HEK293 (cell line): Measurements from ENCODE around the gene TEC.

ENCODE experiments used
- CTCF ChIA-PET: fragments of 350-600 bp; formaldehyde crosslinking; extraction: SDS; loops from one replicate; lab custom pipeline; 2021; ENCODE audit warnings: antibody characterized with exemption; lab: Yijun Ruan, JAX
- POLR2A ChIA-PET: fragments of 300-600 bp; formaldehyde crosslinking; extraction: SDS; loops from one replicate; lab custom pipeline; 2020; ENCODE audit warnings: antibody characterized with exemption, inconsistent platforms; lab: Yijun Ruan, JAX
- H3K27ac ChIP-seq: fragments of 200-500 bp; sonication (Bioruptor generic); 2 replicates; pipeline ENCODE4 v1.5.1; 2014; ENCODE audit warnings: low read depth, low read length, control low read depth, inconsistent platforms; ENCODE audit errors: extremely low read depth
- H3K36me3 ChIP-seq, 2 experiments: fragments of 200-500 bp in 1 of 2; sonication (Bioruptor generic) in 1 of 2; 1 replicate in 1 of 2; 2 replicates in 1 of 2; pipeline ENCODE4 v1.5.1; 2014 to 2017; ENCODE audit warnings: inconsistent platforms in 2 of 2, low read length in 2 of 2; ENCODE audit not compliant: control insufficient read depth in 2 of 2, insufficient read depth in 1 of 2
- H3K4me1 ChIP-seq: fragments of 200-500 bp; sonication (Bioruptor generic); 2 replicates; pipeline ENCODE4 v1.5.1; 2014; ENCODE audit warnings: mild to moderate bottlenecking, low read length, inconsistent platforms; ENCODE audit not compliant: control insufficient read depth, insufficient read depth
- H3K4me3 ChIP-seq: 2 replicates; pipeline ENCODE4 v1.5.1; 2011; ENCODE audit warnings: low read depth, mild to moderate bottlenecking, control low read depth, low read length, moderate library complexity
- H3K9me3 ChIP-seq: fragments of 200-500 bp; sonication (Bioruptor generic); 2 replicates; pipeline ENCODE4 v1.5.1; 2014; ENCODE audit warnings: low read depth, low read length, inconsistent platforms; ENCODE audit not compliant: control insufficient read depth, insufficient read depth
- GLI2 ChIP-seq: fragments of 450-650 bp; formaldehyde crosslinking; IDR thresholded peaks from 2 replicates; pipeline ENCODE4; 2017; ENCODE audit warnings: missing biosample characterization, missing genetic modification characterization, low read depth, borderline replicate concordance
- GLIS1 ChIP-seq: fragments of 450-650 bp; formaldehyde crosslinking; IDR thresholded peaks from 2 replicates; pipeline ENCODE4 v1.5.1; 2016; ENCODE audit warnings: missing biosample characterization, missing genetic modification characterization
- MZF1 ChIP-seq: fragments of 450-650 bp; formaldehyde crosslinking; IDR thresholded peaks from 2 replicates; pipeline ENCODE4 v1.5.1; 2017; ENCODE audit warnings: missing biosample characterization, missing genetic modification characterization, borderline replicate concordance
- PRDM2 ChIP-seq: fragments of 450-650 bp; formaldehyde crosslinking; IDR thresholded peaks from 2 replicates; pipeline ENCODE4 v1.5.1; 2016; ENCODE audit warnings: missing biosample characterization, missing genetic modification characterization, borderline replicate concordance
- TRIM28 ChIP-seq: IDR thresholded peaks from 2 replicates; pipeline ENCODE4 v1.6.1; 2011; ENCODE audit warnings: low read length, control low read depth, borderline replicate concordance
- ZBTB17 ChIP-seq: fragments of 450-650 bp; formaldehyde crosslinking; IDR thresholded peaks from 2 replicates; pipeline ENCODE4 v1.5.1; 2016; ENCODE audit warnings: missing biosample characterization, missing genetic modification characterization
- ZBTB44 ChIP-seq: fragments of 450-650 bp; IDR thresholded peaks from 2 replicates; pipeline ENCODE4 v1.5.1; 2018; ENCODE audit warnings: missing biosample characterization, mild to moderate bottlenecking, missing genetic modification characterization
- ZEB2 ChIP-seq: fragments of 450-650 bp; formaldehyde crosslinking; IDR thresholded peaks from 2 replicates; pipeline ENCODE4 v1.5.1; 2016; ENCODE audit warnings: missing biosample characterization, missing genetic modification characterization
- ZFP69B ChIP-seq: fragments of 450-650 bp; formaldehyde crosslinking; IDR thresholded peaks from 2 replicates; pipeline ENCODE4 v1.5.1; 2016; ENCODE audit warnings: missing biosample characterization, missing genetic modification characterization
- ZNF146 ChIP-seq: fragments of 450-650 bp; formaldehyde crosslinking; IDR thresholded peaks from 2 replicates; pipeline ENCODE4 v1.5.1; 2016; ENCODE audit warnings: missing biosample characterization, missing genetic modification characterization
- ZNF211 ChIP-seq: fragments of 450-650 bp; formaldehyde crosslinking; IDR thresholded peaks from 2 replicates; pipeline ENCODE4 v1.5.1; 2016; ENCODE audit warnings: low read depth, missing biosample characterization, missing genetic modification characterization
- ZNF335 ChIP-seq: fragments of 450-650 bp; formaldehyde crosslinking; conservative IDR thresholded peaks from 2 replicates; pipeline ENCODE4 v1.5.1; 2016; ENCODE audit warnings: missing biosample characterization, missing genetic modification characterization
- ZNF513 ChIP-seq: fragments of 450-650 bp; IDR thresholded peaks from 2 replicates; pipeline ENCODE4 v1.5.1; 2018; ENCODE audit warnings: missing biosample characterization, missing genetic modification characterization
- ZNF560 ChIP-seq: fragments of 450-650 bp; formaldehyde crosslinking; IDR thresholded peaks from 2 replicates; pipeline ENCODE4 v1.5.1; 2017; ENCODE audit warnings: missing biosample characterization, missing genetic modification characterization, borderline replicate concordance
- ZNF645 ChIP-seq: fragments of 450-650 bp; formaldehyde crosslinking; IDR thresholded peaks from 2 replicates; pipeline ENCODE4; 2016; ENCODE audit warnings: missing biosample characterization, missing genetic modification characterization
- ZNF670 ChIP-seq: fragments of 450-650 bp; formaldehyde crosslinking; IDR thresholded peaks from 2 replicates; pipeline ENCODE4 v1.5.1; 2016; ENCODE audit warnings: missing biosample characterization, missing genetic modification characterization, low read depth
- ZNF692 ChIP-seq: fragments of 450-650 bp; formaldehyde crosslinking; IDR thresholded peaks from 2 replicates; pipeline ENCODE4 v1.5.1; 2016; ENCODE audit warnings: missing biosample characterization, missing genetic modification characterization
- ZNF747 ChIP-seq: fragments of 450-650 bp; formaldehyde crosslinking; IDR thresholded peaks from 2 replicates; pipeline ENCODE4 v1.5.1; 2016; ENCODE audit warnings: missing biosample characterization, missing genetic modification characterization
- ZNF830 ChIP-seq: fragments of 450-650 bp; IDR thresholded peaks from 2 replicates; pipeline ENCODE4 v1.5.0; 2018; ENCODE audit warnings: missing biosample characterization, missing genetic modification characterization, low read depth, mild to moderate bottlenecking, moderate library complexity

Gene TEC

GRCh38 chr4:48130100-48130499, 139.5 kb downstream of the TEC start:
- CTCF ChIA-PET, result interaction anchor here (1.5 to 3.5 kb wide), 3 partner anchors 10 to 145 kb away, joined by 4 to 19 read pairs (median 5); no protein-coding TSS in a partner anchor
- no peaks in the 10 kb centered on the region for H3K4me1 ChIP-seq
- no peak for TF ChIP-seq ZNF560 (tag by site-specific recombination)
- TF ChIP-seq ZNF146 (tag by site-specific recombination), result no peak
- no peak for TF ChIP-seq ZNF645
- TF ChIP-seq, all 188 proteins: peak for 0
- H3K27ac ChIP-seq, result no peak overlapping the region
- no peaks in the 10 kb centered on the region for H3K9me3 ChIP-seq
- POLR2A ChIA-PET, result no interaction called here
- H3K4me3 ChIP-seq, result no peak overlapping the region
- no peaks in the 10 kb centered on the region for H3K36me3 ChIP-seq

- CTCF ChIA-PET, result interaction anchor here (0.5 to 3.5 kb wide), 4 partner anchors 10 to 217 kb away, joined by 3 to 19 read pairs (median 4); no protein-coding TSS in a partner anchor
- Histone ChIP-seq H3K4me1 (no peaks in the 10 kb centered on the region), H3K27ac (no peak overlapping the region), H3K36me3 (no peaks in the 10 kb centered on the region), H3K9me3 (no peaks in the 10 kb centered on the region), H3K4me3 (no peak overlapping the region)
- TF ChIP-seq ZBTB44 (tag by site-specific recombination) (no peak), ZNF830 (tag by site-specific recombination) (no peak), ZNF211 (tag by site-specific recombination) (no peak), ZNF747 (no peak), MZF1 (tag by site-specific recombination) (no peak), ZNF692 (tag by site-specific recombination) (no peak), ZNF670 (tag by site-specific recombination) (no peak), ZBTB17 (tag by site-specific recombination) (no peak), GLI2 (tag by site-specific recombination) (no peak), ZFP69B (tag by site-specific recombination) (no peak), TRIM28 (no peak), ZEB2 (tag by site-specific recombination) (no peak), ZNF513 (tag by site-specific recombination) (no peak), PRDM2 (tag by site-specific recombination) (no peak), ZNF335 (tag by site-specific recombination) (no peak), GLIS1 (tag by site-specific recombination) (no peak)
- POLR2A ChIA-PET, result no interaction called here
Measured at GRCh38 chr4:48129307-48130014, 140.2 kb downstream of the TEC start.
